ENCODE measurements around the gene MROH9. TPM values are rescaled to one million over a fixed set of nuclear protein-coding genes. Genes with fewer than 3 reads are reported as not detected.

MROH9 gene
- total and polyA plus RNA-seq, 9 of the 15 experiments (the other 6 are each of a cell fraction or from before 2014, with no cell fraction given): not detected

DNA sequence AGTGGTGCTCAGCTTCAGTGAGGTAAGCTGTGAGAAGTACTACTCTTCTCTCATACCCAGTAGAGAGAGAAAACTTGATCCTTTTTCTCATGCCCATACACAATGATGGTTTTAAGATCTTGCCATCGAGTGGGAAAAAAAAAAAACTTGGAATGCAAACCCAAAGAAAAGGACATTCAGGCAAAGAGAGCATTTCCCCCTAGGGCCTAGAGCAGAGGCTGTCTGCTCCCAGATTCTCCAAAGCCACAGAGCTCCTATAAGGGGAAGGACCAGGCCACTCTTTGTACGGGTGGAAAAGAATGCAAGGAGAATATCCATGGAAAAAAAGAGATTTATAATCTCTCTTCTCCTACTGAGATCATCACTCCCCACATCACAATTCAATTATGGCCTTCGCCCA, 34.9 kb downstream of the MROH9 start:
- Histone ChIP-seq H3K27me3 (ENCODE audit: control insufficient read depth in 2 of 2, insufficient read depth in 2 of 2, low read length in 2 of 2) (no peaks in the 10 kb centered on the region), H3K4me3 (no peak overlapping the region), H3K9me3 (replicated peaks; ENCODE audit: control insufficient read depth, insufficient read depth, low read depth, low read length) (no peaks in the 10 kb centered on the region), H4K20me1 (replicated peaks; ENCODE audit: control insufficient read depth, insufficient read depth, low read length) (no peaks in the 10 kb centered on the region), H3K9me1 (ENCODE audit: control insufficient read depth, insufficient read depth, low read length) (no peaks in the 10 kb centered on the region), H3K4me1 (replicated peaks in 1 of 2; ENCODE audit: control insufficient read depth in 2 of 2, insufficient read depth in 2 of 2, low read length in 2 of 2) (no peaks in the 10 kb centered on the region), H3K79me2 (ENCODE audit: control insufficient read depth, insufficient read depth, low read length) (no peaks in the 10 kb centered on the region), H3K36me3 (ENCODE audit: control insufficient read depth, insufficient read depth, low read length) (no peaks in the 10 kb centered on the region), H2AFZ (ENCODE audit: low read depth, low read length) (no peak overlapping the region), H3K4me2 (ENCODE audit: insufficient read depth, low read length) (no peak overlapping the region), H3K27ac (ENCODE audit: extremely low read depth, low read depth, low read length) (no peak overlapping the region), H3K9ac (ENCODE audit: insufficient read depth in 1 of 2, low read depth in 2 of 2, low read length in 2 of 2) (no peak overlapping the region)
- ATAC-seq: no peak
- no peak for FAIRE-seq
- in situ Hi-C loops (cut with MboI) (no loop called here), intact Hi-C loops (cut with micrococcal nuclease) (no loop called here)
- DNase-seq (ENCODE audit: extremely low read depth in 1 of 4, low spot score in 3 of 4): no peak
- 0% methylated on average over 3 of the region's 3 CpGs for whole genome bisulfite sequencing (ENCODE audit: insufficient coverage, low coverage, missing lambda C conversion rate)
- CTCF ChIA-PET (ENCODE audit: low intra/inter-chr PET ratio): no interaction called here
- BruUV-seq (replicated peaks): no TSS peak
- POLR2A ChIA-PET: no interaction called here
- TF ChIP-seq E2F3 (CRISPR knock-in tag; IDR thresholded peaks at IDR 0.05) (no peak), PCBP1 (IDR thresholded peaks at IDR 0.05; ENCODE audit: low read depth, low read length, poor library complexity, severe bottlenecking) (no peak), SUPT5H (IDR thresholded peaks at IDR 0.05) (no peak), KLF10 (CRISPR knock-in tag; IDR thresholded peaks at IDR 0.05) (no peak), DDX20 (tag; IDR thresholded peaks at IDR 0.05; ENCODE audit: low read depth) (no peak), SMAD1 (IDR thresholded peaks at IDR 0.05; ENCODE audit: low read depth, low read length, partially characterized antibody) (no peak), PTBP1 (IDR thresholded peaks at IDR 0.05; ENCODE audit: low read depth, low read length) (no peak), ZZZ3 (IDR thresholded peaks at IDR 0.05) (no peak), BDP1 (IDR thresholded peaks at IDR 0.05; ENCODE audit: insufficient read depth, insufficient read length) (no peak), CREB3L1 (IDR thresholded peaks at IDR 0.05; ENCODE audit: borderline replicate concordance, low read depth) (no peak), GABPB2 (CRISPR knock-in tag; conservative IDR thresholded peaks at IDR 0.05) (no peak), MCM2 (IDR thresholded peaks at IDR 0.05; ENCODE audit: low read depth) (no peak), HIVEP1 (CRISPR knock-in tag; IDR thresholded peaks at IDR 0.05) (no peak), ZNF785 (CRISPR knock-in tag; IDR thresholded peaks at IDR 0.05) (no peak)
- TF ChIP-seq, protein P1, sequence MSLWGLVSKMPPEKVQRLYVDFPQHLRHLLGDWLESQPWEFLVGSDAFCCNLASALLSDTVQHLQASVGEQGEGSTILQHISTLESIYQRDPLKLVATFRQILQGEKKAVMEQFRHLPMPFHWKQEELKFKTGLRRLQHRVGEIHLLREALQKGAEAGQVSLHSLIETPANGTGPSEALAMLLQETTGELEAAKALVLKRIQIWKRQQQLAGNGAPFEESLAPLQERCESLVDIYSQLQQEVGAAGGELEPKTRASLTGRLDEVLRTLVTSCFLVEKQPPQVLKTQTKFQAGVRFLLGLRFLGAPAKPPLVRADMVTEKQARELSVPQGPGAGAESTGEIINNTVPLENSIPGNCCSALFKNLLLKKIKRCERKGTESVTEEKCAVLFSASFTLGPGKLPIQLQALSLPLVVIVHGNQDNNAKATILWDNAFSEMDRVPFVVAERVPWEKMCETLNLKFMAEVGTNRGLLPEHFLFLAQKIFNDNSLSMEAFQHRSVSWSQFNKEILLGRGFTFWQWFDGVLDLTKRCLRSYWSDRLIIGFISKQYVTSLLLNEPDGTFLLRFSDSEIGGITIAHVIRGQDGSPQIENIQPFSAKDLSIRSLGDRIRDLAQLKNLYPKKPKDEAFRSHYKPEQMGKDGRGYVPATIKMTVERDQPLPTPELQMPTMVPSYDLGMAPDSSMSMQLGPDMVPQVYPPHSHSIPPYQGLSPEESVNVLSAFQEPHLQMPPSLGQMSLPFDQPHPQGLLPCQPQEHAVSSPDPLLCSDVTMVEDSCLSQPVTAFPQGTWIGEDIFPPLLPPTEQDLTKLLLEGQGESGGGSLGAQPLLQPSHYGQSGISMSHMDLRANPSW (CRISPR knock-in tag; IDR thresholded peaks at IDR 0.05): no peak

Data from K562 (cell line).